ENCODE data around the gene KCNH2. TPM values are rescaled to one million over a fixed set of nuclear protein-coding genes. Genes with fewer than 3 reads are reported as not detected.

Gene KCNH2
- total and polyA plus RNA-seq, 2 of the 13 experiments (the other 11 are each of a cell fraction or from before 2014, with no cell fraction given) = 0.09 to 0.11 TPM

GRCh38 chr7:151009327-151010036 lies 31.4 kb upstream of the KCNH2 start (continued):
- TF ChIP-seq TRAFD1 (CRISPR knock-in tag; IDR thresholded peaks at IDR 0.05; ENCODE audit: borderline replicate concordance) (no peak), ZNF205 (CRISPR knock-in tag; IDR thresholded peaks at IDR 0.05) (no peak), ZSCAN9 (CRISPR knock-in tag; IDR thresholded peaks at IDR 0.05; ENCODE audit: borderline replicate concordance) (no peak), ZNF121 (CRISPR knock-in tag; IDR thresholded peaks at IDR 0.05) (no peak), ZBTB33 (CRISPR knock-in tag; IDR thresholded peaks at IDR 0.05) (peak; percentile 99), ZBTB10 (CRISPR knock-in tag; IDR thresholded peaks at IDR 0.05; ENCODE audit: borderline replicate concordance) (no peak), PRMT3 (CRISPR knock-in tag; IDR thresholded peaks at IDR 0.05; ENCODE audit: borderline replicate concordance, low read depth) (no peak), ZGPAT (CRISPR knock-in tag; IDR thresholded peaks at IDR 0.05) (no peak), PHF21A (CRISPR knock-in tag; IDR thresholded peaks at IDR 0.05) (no peak), DNMT1 (CRISPR knock-in tag; IDR thresholded peaks at IDR 0.05) (no peak), GATAD1 (CRISPR knock-in tag; IDR thresholded peaks at IDR 0.05) (no peak), ZNF441 (CRISPR knock-in tag; IDR thresholded peaks at IDR 0.05; ENCODE audit: borderline replicate concordance) (no peak), ZBTB34 (CRISPR knock-in tag; IDR thresholded peaks at IDR 0.05) (no peak), TMF1 (CRISPR knock-in tag; IDR thresholded peaks at IDR 0.05; ENCODE audit: low read depth) (no peak)
- TF ChIP-seq, protein P1, sequence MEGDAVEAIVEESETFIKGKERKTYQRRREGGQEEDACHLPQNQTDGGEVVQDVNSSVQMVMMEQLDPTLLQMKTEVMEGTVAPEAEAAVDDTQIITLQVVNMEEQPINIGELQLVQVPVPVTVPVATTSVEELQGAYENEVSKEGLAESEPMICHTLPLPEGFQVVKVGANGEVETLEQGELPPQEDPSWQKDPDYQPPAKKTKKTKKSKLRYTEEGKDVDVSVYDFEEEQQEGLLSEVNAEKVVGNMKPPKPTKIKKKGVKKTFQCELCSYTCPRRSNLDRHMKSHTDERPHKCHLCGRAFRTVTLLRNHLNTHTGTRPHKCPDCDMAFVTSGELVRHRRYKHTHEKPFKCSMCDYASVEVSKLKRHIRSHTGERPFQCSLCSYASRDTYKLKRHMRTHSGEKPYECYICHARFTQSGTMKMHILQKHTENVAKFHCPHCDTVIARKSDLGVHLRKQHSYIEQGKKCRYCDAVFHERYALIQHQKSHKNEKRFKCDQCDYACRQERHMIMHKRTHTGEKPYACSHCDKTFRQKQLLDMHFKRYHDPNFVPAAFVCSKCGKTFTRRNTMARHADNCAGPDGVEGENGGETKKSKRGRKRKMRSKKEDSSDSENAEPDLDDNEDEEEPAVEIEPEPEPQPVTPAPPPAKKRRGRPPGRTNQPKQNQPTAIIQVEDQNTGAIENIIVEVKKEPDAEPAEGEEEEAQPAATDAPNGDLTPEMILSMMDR (CRISPR knock-in tag; IDR thresholded peaks at IDR 0.05) = peak; percentile 64
- TF ChIP-seq, protein P2, sequence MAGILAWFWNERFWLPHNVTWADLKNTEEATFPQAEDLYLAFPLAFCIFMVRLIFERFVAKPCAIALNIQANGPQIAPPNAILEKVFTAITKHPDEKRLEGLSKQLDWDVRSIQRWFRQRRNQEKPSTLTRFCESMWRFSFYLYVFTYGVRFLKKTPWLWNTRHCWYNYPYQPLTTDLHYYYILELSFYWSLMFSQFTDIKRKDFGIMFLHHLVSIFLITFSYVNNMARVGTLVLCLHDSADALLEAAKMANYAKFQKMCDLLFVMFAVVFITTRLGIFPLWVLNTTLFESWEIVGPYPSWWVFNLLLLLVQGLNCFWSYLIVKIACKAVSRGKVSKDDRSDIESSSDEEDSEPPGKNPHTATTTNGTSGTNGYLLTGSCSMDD (CRISPR knock-in tag; IDR thresholded peaks at IDR 0.05) = no peak

Measured in HepG2 (cell line).